HG02884 (cell line): Measurements from ENCODE around the gene PRKCA.
"Not testable (repeated sequence)": the region's sequence is repeated elsewhere in the genome, so short reads cannot be mapped to it uniquely, and the experiment has no call there.

Experiments
- ATAC-seq: cut with Tn5 transposase; IDR thresholded peaks from one replicate; pipeline ENCODE4 v1.9.1; 2021; ENCODE audit warnings: mild to moderate bottlenecking, moderate library complexity; ENCODE audit not compliant: unreplicated experiment

PRKCA gene

GRCh38 chr17:66602659-66603384 is 300.4 kb downstream of the PRKCA start:
- ATAC-seq = no peak

GRCh38 chr17:66604376-66604775 is 302.0 kb downstream of the PRKCA start:
- ATAC-seq = no peak

- no peak for ATAC-seq
Measured at GRCh38 chr17:66605541-66605940, 303.1 kb downstream of the PRKCA start.

GRCh38 chr17:66610361-66611133 is 308.1 kb downstream of the PRKCA start:
- ATAC-seq = no peak

GRCh38 chr17:66611397-66611796 is 309.0 kb downstream of the PRKCA start:
- ATAC-seq = no peak

DNA sequence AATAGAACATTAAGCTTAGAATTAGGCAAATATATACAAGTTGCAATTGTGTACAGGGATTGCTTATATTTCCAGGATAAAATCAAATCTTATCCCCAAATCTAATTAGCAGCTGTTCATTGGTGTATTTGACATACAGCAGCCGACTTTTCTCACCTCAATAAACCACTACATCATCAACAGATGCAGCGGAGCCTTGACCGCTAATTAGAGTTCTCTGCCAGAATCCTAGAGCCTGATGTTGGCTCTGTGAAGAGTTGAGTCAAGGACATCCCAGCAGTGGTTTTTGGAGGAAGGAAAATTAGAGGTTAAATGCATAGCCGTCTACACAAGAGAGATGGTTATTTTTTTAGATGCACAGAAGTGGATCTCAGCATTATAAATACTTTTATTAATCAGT is 310.6 kb downstream of the PRKCA start:
- ATAC-seq = no peak

- ATAC-seq = no peak
Measured at GRCh38 chr17:66614469-66614868, 312.1 kb downstream of the PRKCA start.

DNA sequence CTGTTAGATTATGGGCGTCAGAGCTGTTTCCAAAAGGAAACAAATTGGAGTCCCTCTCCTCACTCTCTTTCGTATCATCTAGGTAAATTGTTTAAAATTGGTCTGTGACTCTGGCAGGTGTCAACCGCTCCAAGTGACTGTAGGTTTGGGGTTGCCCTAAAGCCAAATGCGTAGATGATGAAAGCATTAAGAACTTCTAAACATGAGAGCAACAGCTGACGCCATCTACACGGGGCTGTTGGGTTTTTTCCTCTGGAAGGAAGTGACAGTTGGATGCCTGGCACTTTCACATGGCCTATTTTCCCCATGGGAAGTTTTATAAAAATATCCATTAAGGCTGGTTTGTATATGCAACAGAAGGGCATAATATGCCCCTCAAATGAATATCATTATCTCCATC is 316.8 kb downstream of the PRKCA start:
- ATAC-seq = no peak

DNA sequence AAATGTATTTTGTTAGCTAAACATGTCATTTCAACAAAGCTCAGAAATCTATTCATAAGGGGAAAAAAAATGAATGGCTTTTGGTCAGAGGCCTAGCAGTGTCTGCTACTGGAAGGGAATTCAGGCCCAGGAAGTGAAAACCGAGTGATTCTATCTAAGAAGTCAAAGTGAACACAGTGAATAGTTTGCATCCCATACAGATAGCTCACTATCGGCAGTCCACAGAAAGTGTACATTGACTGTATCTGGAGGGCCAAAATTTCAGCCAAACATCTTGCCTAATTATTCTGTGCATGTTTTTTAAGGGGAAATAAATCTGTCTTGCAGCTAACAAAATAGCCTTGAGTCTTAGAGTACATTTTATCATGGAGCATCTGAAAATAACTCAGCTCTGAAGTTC is 318.1 kb downstream of the PRKCA start:
- no peak for ATAC-seq

- not testable (repeated sequence) for ATAC-seq
Measured at GRCh38 chr17:66624630-66625029, 322.2 kb downstream of the PRKCA start.

- ATAC-seq = no peak
Measured at GRCh38 chr17:66625311-66625767, 322.9 kb downstream of the PRKCA start.

GRCh38 chr17:66627985-66628384 is 325.6 kb downstream of the PRKCA start:
- ATAC-seq = no peak

DNA sequence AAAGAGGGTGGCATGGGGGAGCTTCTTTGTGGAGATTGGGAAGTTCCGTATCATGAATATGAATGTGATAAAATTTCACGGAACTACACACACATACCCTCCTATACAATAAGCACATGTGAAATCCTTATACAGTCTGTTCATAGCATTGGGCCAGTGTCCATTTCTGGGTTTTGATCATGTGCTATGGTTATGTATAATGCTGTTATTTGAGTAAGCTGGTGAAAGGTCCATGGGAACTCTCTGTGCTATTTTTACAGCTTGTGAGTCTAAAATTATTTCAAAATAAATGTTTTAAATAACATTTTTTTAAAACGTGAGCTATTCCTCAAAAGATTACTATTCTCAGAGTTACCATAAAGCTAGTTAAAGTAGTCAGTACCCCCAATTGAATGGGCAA is 327.3 kb downstream of the PRKCA start:
- no peak for ATAC-seq

DNA sequence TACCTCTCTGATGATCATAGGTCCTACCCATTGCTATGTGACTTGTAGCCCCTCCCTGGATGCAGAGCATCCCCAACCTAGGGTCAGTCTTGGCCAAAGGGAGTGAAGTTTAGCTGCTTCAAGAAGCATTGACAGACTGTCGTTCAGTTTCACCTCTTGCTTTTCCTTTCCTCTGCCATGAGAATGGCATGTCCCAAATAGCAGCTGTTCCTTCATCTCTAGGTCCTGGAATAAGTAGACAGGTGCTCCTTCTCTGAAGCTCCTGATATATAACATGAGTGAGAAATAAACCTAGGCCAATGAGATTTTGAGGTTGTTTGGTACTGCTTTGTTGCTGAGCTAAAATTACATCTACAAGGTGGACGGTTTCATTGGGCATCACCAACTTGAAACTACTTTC is 328.0 kb downstream of the PRKCA start:
- ATAC-seq = no peak

DNA sequence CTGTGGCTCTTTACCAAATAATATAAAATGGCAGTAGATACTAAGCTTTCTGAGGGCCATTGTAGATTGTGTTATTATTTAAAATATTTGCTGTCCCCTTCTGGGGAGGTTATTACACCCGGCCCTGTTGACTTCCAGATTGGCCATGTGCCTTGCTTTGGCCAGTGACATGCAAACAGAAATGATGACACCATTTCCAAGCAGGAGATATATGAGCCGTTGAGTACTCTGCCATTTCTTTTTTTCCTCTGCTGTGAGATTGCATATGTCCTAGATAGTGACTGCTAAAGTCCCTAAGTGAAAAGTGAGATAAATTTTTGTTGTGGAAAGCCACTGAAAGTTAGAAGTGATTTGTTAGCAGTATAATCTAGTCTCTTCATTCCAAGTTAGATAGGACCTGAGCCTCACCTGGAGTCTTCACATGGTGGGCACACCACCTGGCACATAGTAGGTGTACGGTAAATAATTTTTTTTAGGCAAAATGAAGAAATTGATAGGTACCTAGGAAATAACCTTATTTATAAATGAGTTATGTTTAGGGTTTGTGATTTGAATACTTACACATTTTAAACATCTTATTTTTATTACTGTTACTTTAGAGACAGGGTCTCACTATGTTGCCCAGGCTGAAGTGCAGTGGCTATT is 328.5 kb downstream of the PRKCA start:
- no peak for ATAC-seq

GRCh38 chr17:66632731-66633130 is 330.3 kb downstream of the PRKCA start:
- no peak for ATAC-seq

DNA sequence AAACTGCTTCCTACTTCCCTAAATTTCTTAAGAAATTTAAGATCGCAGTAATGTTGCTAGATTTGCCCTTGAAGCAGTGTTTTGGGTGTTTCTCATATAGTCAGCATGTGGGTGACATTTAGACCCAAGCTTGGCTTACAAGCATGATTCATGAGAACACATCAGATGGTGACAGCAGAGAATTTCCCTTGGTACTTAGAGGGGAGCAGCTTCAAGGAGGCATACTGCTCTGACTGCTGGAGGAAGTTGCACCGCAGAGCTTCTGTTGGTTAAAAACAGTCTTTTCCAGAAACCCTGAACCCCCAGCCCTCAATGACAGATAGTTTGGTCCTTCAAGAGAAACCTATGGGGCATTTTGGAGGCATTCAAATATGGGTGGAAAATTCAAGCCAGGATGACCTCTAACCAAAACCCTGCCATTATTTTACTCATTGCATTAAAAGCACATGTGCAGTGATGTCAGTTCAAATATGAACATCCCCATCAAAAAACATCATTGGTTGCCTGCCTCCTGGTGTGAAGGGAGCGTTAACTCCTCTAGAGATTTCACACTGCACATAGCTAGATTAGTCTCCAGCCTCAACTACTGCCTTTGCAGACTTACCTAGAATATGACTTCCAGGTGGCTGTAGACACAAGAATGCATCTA is 331.0 kb downstream of the PRKCA start:
- ATAC-seq = no peak

- no peak for ATAC-seq
Measured at GRCh38 chr17:66634193-66634592, 331.8 kb downstream of the PRKCA start.

DNA sequence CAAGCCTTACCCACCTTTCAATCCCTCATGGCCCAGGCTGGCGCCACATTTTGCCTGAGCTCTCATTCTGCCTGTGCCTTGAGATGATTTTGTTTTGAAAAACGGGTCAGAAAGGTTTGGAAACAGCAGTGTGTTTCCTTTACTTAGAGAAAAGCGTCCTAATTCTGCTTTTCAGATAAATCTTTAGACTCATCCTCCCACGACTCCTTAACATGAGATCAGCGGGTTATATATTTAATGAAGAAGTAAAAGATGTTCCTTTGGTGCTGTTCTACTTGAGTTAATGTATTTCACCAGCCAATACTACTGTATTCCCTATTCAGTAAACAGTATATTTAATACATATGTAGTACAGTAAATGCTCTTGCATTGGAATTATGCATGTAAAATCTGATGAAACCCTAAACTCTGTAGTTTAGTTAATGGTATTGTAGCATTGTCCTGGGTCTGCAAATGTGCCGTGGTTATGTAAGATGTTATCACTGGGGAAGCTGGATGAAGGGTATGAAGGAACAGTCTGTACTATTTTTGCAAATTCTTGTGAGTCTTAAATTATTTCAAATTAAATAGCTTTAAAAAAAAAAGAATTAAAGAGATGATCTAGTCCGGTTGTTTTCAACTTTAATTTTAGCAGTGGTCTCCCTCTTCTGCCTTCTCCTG is 333.1 kb downstream of the PRKCA start:
- no peak for ATAC-seq

DNA sequence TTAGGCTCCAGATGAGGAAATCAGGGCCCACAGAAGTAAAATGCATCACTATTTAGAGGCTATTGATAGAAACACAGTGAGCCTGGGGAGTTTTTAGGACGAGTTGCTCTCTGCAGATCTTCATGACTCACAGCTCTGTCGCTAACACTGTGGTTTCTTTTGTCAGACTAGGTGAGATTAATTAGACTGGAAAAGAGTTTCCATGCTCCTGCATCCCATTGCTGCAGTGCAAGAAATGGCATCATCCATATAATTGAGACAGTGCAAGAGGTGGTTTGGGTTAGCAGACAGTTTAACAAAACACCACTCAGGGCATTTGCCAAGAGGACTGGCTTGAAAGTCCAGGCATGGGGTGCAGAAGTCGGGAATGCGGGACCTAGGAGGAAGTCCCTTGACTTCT is 333.7 kb downstream of the PRKCA start:
- ATAC-seq = no peak

- ATAC-seq = no peak
Measured at GRCh38 chr17:66637491-66637890, 335.1 kb downstream of the PRKCA start.
